ENCODE results near the gene DCAF12.

DNA sequence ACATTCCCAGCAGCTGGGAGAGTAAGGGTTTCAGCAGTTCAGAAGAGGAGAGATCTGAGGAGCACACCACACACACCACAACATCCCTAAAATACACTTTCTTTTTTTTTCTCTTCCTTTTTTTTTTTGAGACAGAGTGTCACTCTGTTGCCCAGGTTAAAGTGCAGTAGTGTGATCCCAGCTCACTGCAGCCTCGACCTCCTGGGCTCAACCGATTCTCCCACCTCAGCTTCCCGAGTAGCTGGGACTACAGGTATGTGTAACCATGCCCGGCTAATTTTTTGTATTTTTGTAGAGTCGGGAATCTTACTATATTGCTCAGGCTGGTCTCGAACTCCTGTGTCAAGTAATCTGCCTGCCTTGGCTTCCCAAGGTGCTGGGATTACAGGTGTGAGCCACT, 42.6 kb upstream of the DCAF12 start:
- no peak for TF ChIP-seq POLR2A (IDR thresholded peaks at IDR 0.05; ENCODE audit: low read length)
- no peak for TF ChIP-seq GATA1 (IDR thresholded peaks at IDR 0.05; ENCODE audit: low read depth, low read length)

Data from erythroblast (primary cell).